GM19193 (cell line): Measurements from ENCODE around the gene MMP10.

Experiments
- POLR2A ChIP-seq: IDR thresholded peaks from 4 replicates; pipeline ENCODE4 v1.6.1; 2011; ENCODE audit not compliant: insufficient read depth, insufficient read length; ENCODE audit errors: extremely low read depth

The MMP10 gene

DNA sequence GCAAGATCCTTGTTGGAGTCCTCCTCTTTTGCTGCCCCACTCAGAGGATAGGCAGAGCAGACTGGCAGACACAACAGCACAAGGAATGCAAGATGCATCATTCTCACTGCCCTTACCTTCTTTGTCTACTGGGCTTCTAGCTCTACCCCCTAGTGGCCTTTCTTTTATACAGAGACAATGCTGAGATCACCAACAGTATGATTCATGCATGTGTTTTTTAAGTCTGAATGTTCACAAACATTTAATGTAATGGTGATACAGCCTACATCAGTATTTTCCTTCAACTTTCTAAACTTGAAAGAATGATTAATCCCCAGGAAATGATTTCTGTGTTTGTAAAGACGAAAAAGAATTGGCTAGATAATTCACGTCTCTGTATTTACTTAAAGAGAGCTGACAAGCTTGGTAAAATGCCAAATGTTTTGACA, at the start of gene MMP10:
MMP10 (minus strand) TSS at position 138 of the 428 bp plus-strand sequence; CDS start at position 101, 37 bp downstream.
- TF ChIP-seq POLR2A: no peak

DNA sequence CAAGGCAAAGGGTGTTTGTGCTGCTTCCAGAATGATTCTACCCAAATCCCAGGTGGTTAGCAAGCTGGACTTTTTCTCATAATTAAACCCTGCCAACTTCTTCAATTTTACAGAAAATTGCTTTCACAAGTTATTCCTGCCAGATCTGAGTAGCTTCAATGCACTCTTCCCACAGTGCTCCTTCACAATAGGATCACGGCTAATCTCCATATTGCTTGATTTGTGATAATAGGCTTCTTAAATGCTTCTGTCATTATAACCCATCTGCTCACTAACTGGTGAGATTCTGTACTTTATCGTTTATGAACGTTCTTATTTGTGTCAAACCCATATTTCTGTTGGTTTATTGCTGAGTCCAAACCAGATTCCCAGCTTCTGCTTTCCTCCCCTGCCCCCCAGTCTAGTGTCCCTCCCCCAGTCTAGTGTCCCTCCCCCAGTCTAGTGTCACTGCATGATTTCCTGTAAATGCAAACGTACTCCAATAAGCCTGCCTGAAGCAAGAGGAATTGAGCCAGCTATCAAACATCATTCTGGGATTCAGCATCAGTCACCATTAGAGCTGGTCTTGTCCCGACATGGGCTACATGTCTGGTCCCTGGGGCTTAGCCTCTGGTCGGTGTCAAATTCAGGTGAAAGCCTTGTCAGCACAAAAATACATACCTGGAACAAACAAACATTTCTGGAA, 49.0 kb upstream of the MMP10 start:
- no peak for TF ChIP-seq POLR2A

DNA sequence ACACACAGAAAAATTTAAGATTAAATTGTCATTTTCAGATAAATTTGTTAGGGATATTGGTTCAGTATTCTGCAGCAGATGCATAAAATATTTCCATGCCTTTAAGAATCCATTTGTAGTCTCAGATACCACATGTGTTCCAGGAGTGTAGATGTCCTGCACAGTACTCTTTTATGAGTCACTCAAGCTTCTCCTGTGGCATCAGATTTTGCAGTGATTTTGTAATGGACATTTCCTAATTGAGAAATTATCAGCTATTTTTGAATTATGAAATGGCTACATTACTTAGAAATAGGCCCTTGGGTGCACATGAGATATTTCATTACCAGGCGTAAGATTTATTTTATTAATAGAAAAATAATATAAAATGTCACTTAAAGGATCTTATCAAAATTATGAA, 44.1 kb upstream of the MMP10 start:
- no peak for TF ChIP-seq POLR2A

GRCh38 chr11:102819491-102819890, 39.1 kb upstream of the MMP10 start:
- no peak for TF ChIP-seq POLR2A

- no peak for TF ChIP-seq POLR2A
Measured at GRCh38 chr11:102813484-102813883, 33.1 kb upstream of the MMP10 start.

DNA sequence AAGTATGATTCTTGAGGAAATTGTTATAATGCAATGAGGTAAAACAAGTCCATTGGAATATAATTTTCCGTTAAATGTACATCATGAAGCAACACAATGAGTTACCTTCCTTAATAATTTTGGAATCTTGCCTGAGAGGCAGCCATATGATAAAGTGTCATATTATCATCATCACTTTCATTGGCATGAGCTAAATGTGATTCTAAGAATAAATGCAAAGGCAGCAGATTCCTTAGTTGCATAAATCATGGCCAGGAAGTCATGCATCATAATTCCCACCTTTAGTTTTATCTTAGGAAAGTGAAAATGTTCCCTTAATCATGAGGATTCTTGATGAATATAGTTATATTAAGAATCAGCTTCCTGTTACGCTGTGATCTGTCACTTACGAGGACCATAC, 31.8 kb upstream of the MMP10 start:
- no peak for TF ChIP-seq POLR2A

GRCh38 chr11:102810950-102811660, 30.7 kb upstream of the MMP10 start:
- no peak for TF ChIP-seq POLR2A

DNA sequence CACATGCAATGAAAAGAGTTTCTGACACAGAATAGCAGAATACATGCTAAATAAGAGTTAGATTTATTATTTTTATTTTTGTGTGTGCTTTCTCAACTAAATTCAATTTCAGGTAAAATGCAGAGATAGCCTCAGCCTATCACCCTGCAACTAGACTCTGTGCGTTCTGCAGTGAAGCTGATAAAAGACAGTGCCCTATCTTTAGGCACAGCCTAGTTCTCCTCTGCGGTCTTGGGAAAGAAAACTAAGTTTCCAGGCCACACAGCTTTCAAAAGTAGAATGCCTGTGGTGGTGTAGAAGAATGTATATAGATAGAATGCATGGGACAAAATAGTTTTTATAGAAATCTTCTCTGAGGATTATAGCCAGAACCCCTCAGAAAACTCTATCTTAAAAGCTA, 29.5 kb upstream of the MMP10 start:
- TF ChIP-seq POLR2A: no peak

DNA sequence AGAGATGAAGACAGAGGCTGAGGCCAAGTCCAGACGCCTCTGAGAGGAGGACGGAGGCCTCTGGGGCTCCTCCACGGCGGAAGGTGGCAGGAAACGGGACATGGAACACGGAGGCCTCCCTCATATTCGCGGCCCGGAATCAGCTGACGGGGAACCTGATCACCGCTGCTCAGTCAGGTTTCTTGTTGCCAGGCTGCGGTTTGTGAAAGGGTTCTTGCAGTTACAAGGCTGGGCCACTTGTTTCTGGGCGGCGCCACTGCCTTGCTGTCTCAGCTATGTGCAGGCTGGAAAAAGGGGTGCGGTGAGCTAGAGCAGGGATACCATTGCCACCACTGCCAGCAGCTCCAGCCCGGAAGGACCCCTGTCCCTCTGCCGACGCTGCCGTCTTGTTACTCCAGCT, 27.5 kb upstream of the MMP10 start:
- no peak for TF ChIP-seq POLR2A

DNA sequence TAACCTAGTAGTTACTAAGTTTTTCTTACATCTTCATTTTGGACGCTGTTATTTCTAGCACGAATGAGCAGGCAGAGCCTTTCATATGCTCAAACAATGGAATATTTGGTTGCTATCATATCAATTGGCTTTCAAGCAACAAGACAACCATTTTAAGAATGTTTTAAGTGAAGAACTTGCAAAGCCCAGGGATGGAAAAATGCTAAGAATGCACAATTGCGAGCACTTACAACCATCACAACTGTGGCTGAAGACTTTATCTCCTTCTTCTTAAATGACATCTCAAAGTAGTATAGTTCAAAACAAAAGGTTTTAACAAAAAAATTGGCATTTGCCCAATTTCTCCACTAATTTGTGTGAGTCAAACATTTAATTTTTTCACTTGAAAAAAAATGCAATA, 25.9 kb upstream of the MMP10 start:
- no peak for TF ChIP-seq POLR2A

- TF ChIP-seq POLR2A: no peak
Measured at GRCh38 chr11:102802341-102802740, 21.9 kb upstream of the MMP10 start.

DNA sequence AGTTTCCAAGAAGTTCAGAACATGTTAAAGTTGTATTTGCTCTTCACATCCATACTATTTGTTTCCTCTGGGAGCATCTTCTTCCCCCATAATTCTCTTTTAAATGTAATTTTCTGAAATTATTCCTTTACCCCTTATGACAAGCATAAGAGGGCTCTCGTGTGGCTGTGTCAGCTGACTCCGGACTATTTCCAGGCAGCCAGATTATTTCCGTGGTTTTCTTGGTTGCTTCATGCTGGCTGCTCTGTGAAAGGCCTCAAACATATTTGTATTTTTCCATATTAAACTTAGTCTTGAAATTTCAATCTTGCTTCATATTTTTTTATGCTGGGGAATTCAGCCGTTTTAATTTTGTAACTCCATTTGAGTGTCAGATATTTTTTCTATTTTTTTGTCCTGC, 20.3 kb upstream of the MMP10 start:
- TF ChIP-seq POLR2A: no peak

GRCh38 chr11:102799681-102800340, 19.4 kb upstream of the MMP10 start:
- no peak for TF ChIP-seq POLR2A

DNA sequence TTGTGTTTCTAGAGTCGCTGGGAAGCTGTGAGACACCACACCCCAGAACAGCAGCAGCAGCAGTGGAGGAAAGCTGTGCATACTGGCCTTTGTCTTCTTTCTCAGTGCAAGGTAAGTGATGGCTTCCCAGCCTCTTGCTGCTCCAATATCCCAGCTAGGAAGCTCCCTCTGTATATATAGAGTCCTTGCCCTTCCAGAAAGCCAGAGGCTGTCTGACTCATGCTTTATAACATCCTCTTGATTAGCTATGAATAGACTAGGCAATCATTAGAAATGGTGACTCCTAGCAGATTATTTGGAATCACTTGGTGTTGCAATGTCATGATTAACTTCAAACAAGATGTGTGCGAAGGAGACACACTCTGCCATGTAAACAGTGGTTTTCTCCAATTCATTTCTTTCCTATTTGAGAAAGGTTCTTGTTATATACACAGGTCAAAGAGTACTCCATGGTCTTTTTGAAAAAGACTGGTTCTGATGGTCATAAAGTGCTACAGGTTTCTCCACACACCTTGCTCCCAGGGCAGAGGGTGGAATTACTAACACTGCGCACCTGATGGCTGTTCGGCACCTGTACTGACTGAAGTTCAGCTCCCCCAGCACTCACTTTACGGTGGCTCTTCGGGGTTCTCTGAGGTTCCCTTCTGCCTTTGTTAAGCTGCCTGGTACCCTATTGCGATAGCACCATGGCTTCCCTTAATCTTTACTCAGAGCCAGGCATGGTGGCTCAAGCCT, 17.8 kb upstream of the MMP10 start, which contains the start of gene MMP1:
MMP1 (minus strand) TSS at position 149 of the 735 bp plus-strand sequence; CDS start at position 81, 68 bp downstream.
- no peak for TF ChIP-seq POLR2A

DNA sequence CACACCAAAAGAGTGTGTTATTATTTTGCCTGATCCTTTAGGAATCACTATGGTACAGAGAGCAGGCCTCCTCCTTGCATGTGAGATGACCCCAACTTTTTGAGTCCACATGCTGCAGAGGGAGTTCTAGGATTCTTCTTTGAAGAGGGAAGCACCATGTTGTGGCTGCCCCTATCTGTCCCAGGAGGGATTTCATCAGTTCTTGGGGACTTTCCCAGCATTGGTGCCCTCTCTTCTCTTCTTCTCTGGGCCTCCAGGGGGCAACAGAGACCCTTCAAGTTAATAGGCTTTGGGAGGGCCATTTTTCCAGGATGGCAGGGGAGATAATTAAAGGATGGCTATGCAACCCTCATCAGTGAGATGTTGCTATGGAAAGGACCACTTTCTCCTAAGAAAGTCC, 14.0 kb upstream of the MMP10 start:
- no peak for TF ChIP-seq POLR2A

GRCh38 chr11:102793677-102794290, 13.4 kb upstream of the MMP10 start:
- no peak for TF ChIP-seq POLR2A

DNA sequence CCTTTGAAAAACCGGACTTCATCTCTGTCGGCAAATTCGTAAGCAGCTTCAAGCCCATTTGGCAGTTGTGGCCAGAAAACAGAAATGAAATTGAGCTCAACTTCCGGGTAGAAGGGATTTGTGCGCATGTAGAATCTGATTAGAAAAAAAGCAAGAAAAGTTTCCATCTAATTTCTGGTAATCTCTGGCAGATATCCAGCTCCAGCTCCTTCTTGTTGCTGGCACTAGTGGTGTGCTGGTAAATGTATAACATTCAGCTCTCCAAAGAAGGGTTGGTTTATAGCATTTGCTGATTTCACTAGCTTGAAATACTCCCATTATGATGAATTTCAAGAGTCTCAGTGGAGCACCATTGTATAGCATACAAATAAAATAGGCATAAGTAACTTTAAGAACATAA, 12.2 kb upstream of the MMP10 start:
- TF ChIP-seq POLR2A: no peak
